HEK293 (cell line): ENCODE results near the gene CBX2.

ENCODE experiments used
- BCL6B ChIP-seq: fragments of 450-650 bp; formaldehyde crosslinking; IDR thresholded peaks from 2 replicates; pipeline ENCODE4 v1.5.1; 2017; ENCODE audit warnings: missing biosample characterization, missing genetic modification characterization
- GFI1B ChIP-seq: fragments of 450-650 bp; formaldehyde crosslinking; IDR thresholded peaks from 2 replicates; pipeline ENCODE4 v1.5.1; 2016; ENCODE audit warnings: missing biosample characterization, missing genetic modification characterization
- GLI4 ChIP-seq: fragments of 450-650 bp; formaldehyde crosslinking; IDR thresholded peaks from 2 replicates; pipeline ENCODE4 v1.5.1; 2016; ENCODE audit warnings: missing biosample characterization, missing genetic modification characterization
- KLF17 ChIP-seq: fragments of 450-650 bp; formaldehyde crosslinking; IDR thresholded peaks from 2 replicates; pipeline ENCODE4 v1.5.1; 2016; ENCODE audit warnings: missing biosample characterization, missing genetic modification characterization
- PRDM6 ChIP-seq: fragments of 450-650 bp; formaldehyde crosslinking; IDR thresholded peaks from 2 replicates; pipeline ENCODE4 v1.5.1; 2017; ENCODE audit warnings: missing biosample characterization, missing genetic modification characterization
- REST ChIP-seq: fragments of 450-650 bp; formaldehyde crosslinking; IDR thresholded peaks from 2 replicates; pipeline ENCODE4 v1.5.1; 2016; ENCODE audit warnings: missing biosample characterization, missing genetic modification characterization
- SP2 ChIP-seq: fragments of 450-650 bp; formaldehyde crosslinking; IDR thresholded peaks from 2 replicates; pipeline ENCODE4 v1.5.1; 2016; ENCODE audit warnings: missing biosample characterization, missing genetic modification characterization
- TRIM28 ChIP-seq: IDR thresholded peaks from 2 replicates; pipeline ENCODE4 v1.6.1; 2011; ENCODE audit warnings: low read length, control low read depth, borderline replicate concordance
- YY1 ChIP-seq: fragments of 450-650 bp; formaldehyde crosslinking; IDR thresholded peaks from 2 replicates; pipeline ENCODE4 v1.5.1; 2018; ENCODE audit warnings: missing biosample characterization, missing genetic modification characterization
- ZBTB8A ChIP-seq: fragments of 450-650 bp; formaldehyde crosslinking; IDR thresholded peaks from 2 replicates; pipeline ENCODE4 v1.5.1; 2016; ENCODE audit warnings: missing biosample characterization, missing genetic modification characterization
- ZFP69B ChIP-seq: fragments of 450-650 bp; formaldehyde crosslinking; IDR thresholded peaks from 2 replicates; pipeline ENCODE4 v1.5.1; 2016; ENCODE audit warnings: missing biosample characterization, missing genetic modification characterization
- ZNF121 ChIP-seq: fragments of 450-650 bp; formaldehyde crosslinking; IDR thresholded peaks from 2 replicates; pipeline ENCODE4 v1.5.1; 2016; ENCODE audit warnings: missing biosample characterization, missing genetic modification characterization
- ZNF146 ChIP-seq: fragments of 450-650 bp; formaldehyde crosslinking; IDR thresholded peaks from 2 replicates; pipeline ENCODE4 v1.5.1; 2016; ENCODE audit warnings: missing biosample characterization, missing genetic modification characterization
- ZNF18 ChIP-seq: fragments of 450-650 bp; formaldehyde crosslinking; IDR thresholded peaks from 2 replicates; pipeline ENCODE4 v1.5.1; 2016; ENCODE audit warnings: missing biosample characterization, missing genetic modification characterization
- ZNF2 ChIP-seq: fragments of 450-650 bp; formaldehyde crosslinking; IDR thresholded peaks from 2 replicates; pipeline ENCODE4 v1.5.1; 2016; ENCODE audit warnings: missing biosample characterization, missing genetic modification characterization
- ZNF202 ChIP-seq: fragments of 450-650 bp; formaldehyde crosslinking; IDR thresholded peaks from 2 replicates; pipeline ENCODE4 v1.5.1; 2016; ENCODE audit warnings: missing biosample characterization, missing genetic modification characterization, borderline replicate concordance
- ZNF214 ChIP-seq: fragments of 450-650 bp; formaldehyde crosslinking; IDR thresholded peaks from 2 replicates; pipeline ENCODE4 v1.5.1; 2017; ENCODE audit warnings: missing biosample characterization, mild to moderate bottlenecking, missing genetic modification characterization, borderline replicate concordance
- ZNF266 ChIP-seq: fragments of 450-650 bp; formaldehyde crosslinking; IDR thresholded peaks from 2 replicates; pipeline ENCODE4 v1.5.1; 2016; ENCODE audit warnings: missing biosample characterization, missing genetic modification characterization, low read depth
- ZNF274 ChIP-seq, 2 experiments: fragments of 200-500 bp in 1 of 2; fragments of 450-650 bp in 1 of 2; sonication (Bioruptor generic) in 1 of 2; formaldehyde crosslinking in 1 of 2; IDR thresholded peaks; 2 replicates each; pipeline versions ENCODE4 v1.5.1 to v1.6.1; 2014 to 2016; ENCODE audit warnings: borderline replicate concordance in 1 of 2, inconsistent platforms in 1 of 2, low read length in 1 of 2, missing biosample characterization in 1 of 2, missing genetic modification characterization in 1 of 2
- ZNF335 ChIP-seq: fragments of 450-650 bp; formaldehyde crosslinking; conservative IDR thresholded peaks from 2 replicates; pipeline ENCODE4 v1.5.1; 2016; ENCODE audit warnings: missing biosample characterization, missing genetic modification characterization
- ZNF391 ChIP-seq: fragments of 450-650 bp; formaldehyde crosslinking; IDR thresholded peaks from 2 replicates; pipeline ENCODE4 v1.5.1; 2016; ENCODE audit warnings: low read depth, missing biosample characterization, missing genetic modification characterization, borderline replicate concordance
- ZNF423 ChIP-seq: fragments of 450-650 bp; formaldehyde crosslinking; IDR thresholded peaks from 2 replicates; pipeline ENCODE4 v1.5.1; 2016; ENCODE audit warnings: missing biosample characterization, missing genetic modification characterization
- ZNF473 ChIP-seq: fragments of 450-650 bp; formaldehyde crosslinking; IDR thresholded peaks from 2 replicates; pipeline ENCODE4 v1.5.1; 2017; ENCODE audit warnings: missing biosample characterization, missing genetic modification characterization
- ZNF596 ChIP-seq: fragments of 450-650 bp; IDR thresholded peaks from 2 replicates; pipeline ENCODE4 v1.5.0; 2018; ENCODE audit warnings: missing biosample characterization, mild to moderate bottlenecking, missing genetic modification characterization, moderate library complexity
- ZNF624 ChIP-seq: fragments of 450-650 bp; formaldehyde crosslinking; IDR thresholded peaks from 2 replicates; pipeline ENCODE4 v1.5.1; 2017; ENCODE audit warnings: missing biosample characterization, missing genetic modification characterization
- ZNF692 ChIP-seq: fragments of 450-650 bp; formaldehyde crosslinking; IDR thresholded peaks from 2 replicates; pipeline ENCODE4 v1.5.1; 2016; ENCODE audit warnings: missing biosample characterization, missing genetic modification characterization
- ZNF837 ChIP-seq: fragments of 450-650 bp; formaldehyde crosslinking; IDR thresholded peaks from 2 replicates; pipeline ENCODE4 v1.5.1; 2016; ENCODE audit warnings: missing biosample characterization, missing genetic modification characterization
- ZSCAN16 ChIP-seq: fragments of 450-650 bp; formaldehyde crosslinking; IDR thresholded peaks from 2 replicates; pipeline ENCODE4 v1.5.1; 2016; ENCODE audit warnings: missing biosample characterization, missing genetic modification characterization
- ZSCAN23 ChIP-seq: fragments of 450-650 bp; formaldehyde crosslinking; IDR thresholded peaks from 2 replicates; pipeline ENCODE4 v1.5.1; 2016; ENCODE audit warnings: missing biosample characterization, missing genetic modification characterization

CBX2 gene

GRCh38 chr17:79811011-79811867 lies 33.3 kb downstream of the CBX2 start (continued):
- peak; percentile 97 for TF ChIP-seq ZNF423 (tag by site-specific recombination)
- no peak for TF ChIP-seq ZNF266 (tag by site-specific recombination)
- TF ChIP-seq SP2, result peak; percentile 30
- peak; percentile 90 for TF ChIP-seq ZFP69B (tag by site-specific recombination)
- peak; percentile 10; the same call in 1 of the 2 replicates for TF ChIP-seq ZNF596 (tag by site-specific recombination)
- TF ChIP-seq ZNF837, result no peak
- TF ChIP-seq ZNF692 (tag by site-specific recombination), result peak; percentile 94
- TF ChIP-seq ZSCAN16 (tag by site-specific recombination), result 0 out of 2 replicates have a peak, but pooled peaks have one; percentile 11
- TF ChIP-seq ZNF214 (tag by site-specific recombination), result no peak
- no peak for TF ChIP-seq ZNF146 (tag by site-specific recombination)
- peak; percentile 84; the same call in 1 of the 2 replicates for TF ChIP-seq ZNF391 (tag by site-specific recombination)
- TF ChIP-seq ZBTB8A, result peak; percentile 98
- peak; percentile 72 for TF ChIP-seq ZNF2 (tag by site-specific recombination)
- TF ChIP-seq ZSCAN23, result peak; percentile 82
- no peak for TF ChIP-seq GLI4 (tag by site-specific recombination)
- no peak; the same call in 1 of the 2 replicates for TF ChIP-seq REST (tag by site-specific recombination)
- peak; percentile 94 for TF ChIP-seq KLF17
- 0 out of 2 replicates have a peak, but pooled peaks have one; percentile 26 for TF ChIP-seq ZNF18 (tag by site-specific recombination)
- TF ChIP-seq BCL6B (tag by site-specific recombination), result no peak
- TF ChIP-seq ZNF202 (tag by site-specific recombination), result no peak
- TF ChIP-seq ZNF624 (tag by site-specific recombination), result no peak
- TF ChIP-seq ZNF335 (tag by site-specific recombination), result peak; percentile 76
- peak; percentile 35; the same call in 1 of the 2 replicates for TF ChIP-seq YY1 (tag by site-specific recombination)
- TF ChIP-seq ZNF121 (tag by site-specific recombination), result no peak
- no peak for TF ChIP-seq GFI1B
- TF ChIP-seq ZNF473 (tag by site-specific recombination), result no peak
- no peak for TF ChIP-seq ZNF274 (IDR thresholded peaks at IDR 0.05; ENCODE audit: low read length)
- TF ChIP-seq ZNF274 (tag by site-specific recombination; IDR thresholded peaks at IDR 0.05; ENCODE audit: borderline replicate concordance), result no peak
- no peak for TF ChIP-seq TRIM28
- TF ChIP-seq PRDM6, result no peak
